Coronary artery (tissue), 2 donors: ENCODE measurements around the gene TEAD1.

Source experiments
- DNase-seq: peaks from one replicate; pipeline ENCODE4 v3.0.0-alpha.2; 2017; ENCODE audit warnings: low spot score
- H3K27ac ChIP-seq, 2 donors: fragments of 200-600 bp; sonication (generic); one replicate each; pipeline ENCODE4 v1.5.1; 2016 to 2019
- H3K4me3 ChIP-seq: fragments of 200-600 bp; sonication (generic); 2 replicates; pipeline ENCODE4 v1.5.1; 2016; ENCODE audit warnings: mild to moderate bottlenecking, moderate library complexity
- TF ChIP-seq, protein P1 (sequence below): fragments of 200-600 bp; sonication (generic); IDR thresholded peaks from one replicate; pipeline ENCODE4 v1.5.1; 2019; ENCODE audit warnings: antibody characterized with exemption

Gene TEAD1

DNA sequence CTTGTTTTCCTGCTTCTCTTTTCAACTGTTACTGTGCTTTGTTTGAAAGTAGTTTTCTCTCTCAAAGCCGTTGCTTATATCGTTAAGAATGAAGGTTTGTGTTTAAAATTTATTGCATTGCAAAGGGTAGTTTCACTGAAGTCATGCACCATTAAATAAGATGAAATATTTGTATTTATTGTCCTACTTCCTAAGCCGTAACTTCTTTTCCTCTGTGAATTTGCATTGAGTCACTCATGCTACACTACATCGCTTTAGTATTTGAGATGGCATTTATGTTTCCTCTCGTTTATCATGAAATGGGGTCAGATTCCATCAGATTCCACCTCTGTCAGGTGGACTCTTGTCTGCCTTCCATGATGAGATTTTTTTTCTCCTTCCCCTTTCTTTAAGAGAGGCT, 269.1 kb downstream of the TEAD1 start:
- TF ChIP-seq, protein P1, sequence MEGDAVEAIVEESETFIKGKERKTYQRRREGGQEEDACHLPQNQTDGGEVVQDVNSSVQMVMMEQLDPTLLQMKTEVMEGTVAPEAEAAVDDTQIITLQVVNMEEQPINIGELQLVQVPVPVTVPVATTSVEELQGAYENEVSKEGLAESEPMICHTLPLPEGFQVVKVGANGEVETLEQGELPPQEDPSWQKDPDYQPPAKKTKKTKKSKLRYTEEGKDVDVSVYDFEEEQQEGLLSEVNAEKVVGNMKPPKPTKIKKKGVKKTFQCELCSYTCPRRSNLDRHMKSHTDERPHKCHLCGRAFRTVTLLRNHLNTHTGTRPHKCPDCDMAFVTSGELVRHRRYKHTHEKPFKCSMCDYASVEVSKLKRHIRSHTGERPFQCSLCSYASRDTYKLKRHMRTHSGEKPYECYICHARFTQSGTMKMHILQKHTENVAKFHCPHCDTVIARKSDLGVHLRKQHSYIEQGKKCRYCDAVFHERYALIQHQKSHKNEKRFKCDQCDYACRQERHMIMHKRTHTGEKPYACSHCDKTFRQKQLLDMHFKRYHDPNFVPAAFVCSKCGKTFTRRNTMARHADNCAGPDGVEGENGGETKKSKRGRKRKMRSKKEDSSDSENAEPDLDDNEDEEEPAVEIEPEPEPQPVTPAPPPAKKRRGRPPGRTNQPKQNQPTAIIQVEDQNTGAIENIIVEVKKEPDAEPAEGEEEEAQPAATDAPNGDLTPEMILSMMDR: no peak
- Histone ChIP-seq H3K4me3 (no peak overlapping the region), H3K27ac (no peak overlapping the region)
- no peak for DNase-seq

DNA sequence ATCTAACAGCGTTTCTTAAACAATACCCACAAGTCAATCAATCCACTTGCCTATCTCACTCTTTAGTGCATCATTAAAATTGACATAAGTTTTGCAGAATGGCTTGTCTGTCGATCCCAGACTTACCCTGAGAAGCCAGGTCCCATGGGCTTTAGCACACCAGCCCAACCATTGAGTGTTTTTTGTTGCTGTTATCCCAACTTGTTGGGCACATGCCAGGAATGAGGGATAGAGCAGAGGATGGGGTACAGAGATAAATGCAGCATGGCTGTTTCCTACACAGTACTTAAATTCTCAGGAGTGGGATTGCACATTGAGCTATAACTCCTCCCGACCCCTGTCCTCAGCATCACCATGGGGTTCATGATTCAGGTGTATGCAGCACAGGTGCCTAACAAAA, 270.7 kb downstream of the TEAD1 start:
- Histone ChIP-seq H3K4me3 (no peak overlapping the region), H3K27ac (no peak overlapping the region)
- TF ChIP-seq, protein P1: no peak
- no peak for DNase-seq

DNA sequence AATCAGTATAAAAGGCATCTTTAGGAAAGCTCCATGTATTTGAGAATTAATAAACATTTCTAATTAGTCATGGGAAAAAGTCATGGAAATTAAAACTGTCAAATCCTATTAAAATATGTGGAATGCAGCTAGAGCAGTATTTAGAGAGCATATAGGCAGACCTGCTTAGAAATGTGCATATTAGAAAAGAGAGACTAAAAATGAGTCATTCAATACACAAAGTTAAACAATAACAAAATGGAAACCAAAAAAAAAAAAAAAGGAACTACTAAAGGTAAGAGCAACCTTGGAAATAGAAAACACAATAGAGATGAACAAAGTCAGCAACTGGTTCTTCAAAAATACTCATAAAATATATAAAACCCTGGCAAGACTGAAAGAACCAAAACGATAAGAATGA, 275.2 kb downstream of the TEAD1 start:
- TF ChIP-seq, protein P1: no peak

DNA sequence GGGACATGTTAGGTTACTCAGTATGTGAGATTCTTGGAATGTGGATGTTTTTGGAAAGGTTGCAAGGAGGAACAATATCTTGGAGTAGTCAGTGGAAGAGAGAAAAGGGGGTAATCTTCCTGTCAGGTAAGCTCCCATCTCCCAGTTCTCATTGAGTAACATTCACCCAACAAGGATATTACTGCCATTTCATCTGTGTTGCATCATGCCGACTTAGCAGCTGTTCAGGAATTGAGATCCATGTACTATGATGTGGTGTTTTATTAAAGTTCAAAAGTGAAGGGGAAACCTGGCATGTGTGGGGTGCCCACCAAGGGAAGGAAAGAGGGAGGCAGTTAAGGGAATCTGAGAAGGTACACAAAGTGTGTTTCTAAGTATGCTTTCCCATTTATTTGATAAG, 276.4 kb downstream of the TEAD1 start:
- Histone ChIP-seq H3K27ac (no peak overlapping the region), H3K4me3 (no peak overlapping the region)
- DNase-seq: no peak
- TF ChIP-seq, protein P1: no peak

More for the DNA sequence above, 275.2 kb downstream of the TEAD1 start:
- Histone ChIP-seq H3K4me3 (no peak overlapping the region), H3K27ac (no peak overlapping the region)
- no peak for DNase-seq

DNA sequence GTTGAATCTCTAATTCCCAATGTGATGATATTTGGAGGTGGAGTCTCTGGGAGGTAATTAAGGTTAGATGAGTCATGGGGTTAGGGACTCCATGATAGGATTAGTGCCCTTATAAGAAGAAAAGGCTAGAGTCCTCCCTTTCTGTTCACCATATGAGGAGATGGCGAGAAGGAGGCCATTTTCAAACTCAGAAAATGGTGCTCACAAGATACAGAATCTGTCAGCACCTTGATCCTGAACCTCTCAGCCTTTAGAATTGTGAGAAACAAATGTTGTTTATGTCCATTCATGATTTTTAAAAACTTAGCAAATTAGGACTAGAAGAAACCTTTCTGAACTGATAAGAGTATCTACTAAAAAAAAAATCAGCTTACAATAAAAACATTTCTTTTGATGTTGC, 277.2 kb downstream of the TEAD1 start:
- no peak for DNase-seq
- Histone ChIP-seq H3K27ac (no peak overlapping the region), H3K4me3 (no peak overlapping the region)
- TF ChIP-seq, protein P1: no peak

DNA sequence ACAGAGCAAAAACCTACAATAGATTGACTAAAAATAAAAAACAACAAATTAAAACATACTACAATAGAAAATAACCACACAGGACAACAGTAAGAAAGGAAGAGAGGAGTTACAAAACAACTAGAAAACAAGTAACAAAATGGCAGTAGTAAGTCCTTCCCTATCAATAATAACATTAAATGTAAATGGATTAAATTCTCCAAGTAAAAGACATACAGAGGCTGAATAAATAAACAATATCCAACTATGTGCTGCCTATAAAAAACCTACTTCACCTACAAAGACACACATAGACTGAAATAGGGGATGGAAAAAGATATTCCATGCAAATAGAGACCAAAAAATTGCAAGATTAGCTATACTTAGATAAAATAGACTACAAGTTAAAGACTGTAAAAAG, 277.9 kb downstream of the TEAD1 start:
- H3K4me3 ChIP-seq: no peak overlapping the region
- TF ChIP-seq, protein P1: no peak
- H3K27ac ChIP-seq: no peak overlapping the region
- no peak for DNase-seq

DNA sequence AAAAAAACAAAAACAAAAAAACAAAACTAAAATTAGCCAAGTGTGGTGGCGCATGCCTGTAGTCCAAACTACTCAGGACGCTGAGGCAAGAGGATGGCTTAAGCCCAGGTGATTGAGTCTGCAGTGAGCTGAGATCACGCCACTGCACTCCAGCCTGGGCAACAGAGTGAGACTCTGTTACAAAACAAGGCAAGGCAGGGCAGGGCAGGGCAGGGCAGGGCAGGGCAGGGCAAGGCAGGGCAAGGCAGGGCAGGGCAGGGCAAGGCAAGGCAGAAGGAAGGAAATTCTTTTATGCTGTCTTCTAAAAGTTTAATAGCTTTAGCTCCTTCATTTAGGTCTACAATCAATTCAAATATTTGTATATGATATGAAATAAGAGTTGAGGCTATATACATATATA, 284.8 kb downstream of the TEAD1 start:
- Histone ChIP-seq H3K4me3 (no peak overlapping the region), H3K27ac (no peak overlapping the region)
- TF ChIP-seq, protein P1: no peak
- DNase-seq: no peak
